ENCODE measurements around the gene SFSWAP.

DNA sequence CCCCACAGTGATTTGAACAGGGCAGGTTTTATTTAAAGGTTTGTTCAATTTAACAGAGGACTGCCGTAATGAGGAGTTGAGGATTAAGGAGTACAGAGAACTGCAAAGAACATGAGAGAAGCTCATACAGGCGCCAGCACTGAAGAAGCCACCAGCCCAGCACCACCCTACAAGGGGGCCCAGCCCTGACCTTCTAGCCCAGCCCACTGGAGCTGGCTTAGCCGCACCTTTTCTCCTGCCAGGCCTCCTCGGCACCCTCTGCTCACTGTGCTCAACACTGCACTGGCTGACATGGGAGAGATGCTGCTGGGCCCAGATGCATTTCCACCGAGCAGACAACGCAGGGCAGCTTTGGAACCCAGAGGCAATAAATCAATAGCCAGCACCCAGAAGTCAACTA lies 36.5 kb upstream of the SFSWAP start:
- TF ChIP-seq, protein P1, sequence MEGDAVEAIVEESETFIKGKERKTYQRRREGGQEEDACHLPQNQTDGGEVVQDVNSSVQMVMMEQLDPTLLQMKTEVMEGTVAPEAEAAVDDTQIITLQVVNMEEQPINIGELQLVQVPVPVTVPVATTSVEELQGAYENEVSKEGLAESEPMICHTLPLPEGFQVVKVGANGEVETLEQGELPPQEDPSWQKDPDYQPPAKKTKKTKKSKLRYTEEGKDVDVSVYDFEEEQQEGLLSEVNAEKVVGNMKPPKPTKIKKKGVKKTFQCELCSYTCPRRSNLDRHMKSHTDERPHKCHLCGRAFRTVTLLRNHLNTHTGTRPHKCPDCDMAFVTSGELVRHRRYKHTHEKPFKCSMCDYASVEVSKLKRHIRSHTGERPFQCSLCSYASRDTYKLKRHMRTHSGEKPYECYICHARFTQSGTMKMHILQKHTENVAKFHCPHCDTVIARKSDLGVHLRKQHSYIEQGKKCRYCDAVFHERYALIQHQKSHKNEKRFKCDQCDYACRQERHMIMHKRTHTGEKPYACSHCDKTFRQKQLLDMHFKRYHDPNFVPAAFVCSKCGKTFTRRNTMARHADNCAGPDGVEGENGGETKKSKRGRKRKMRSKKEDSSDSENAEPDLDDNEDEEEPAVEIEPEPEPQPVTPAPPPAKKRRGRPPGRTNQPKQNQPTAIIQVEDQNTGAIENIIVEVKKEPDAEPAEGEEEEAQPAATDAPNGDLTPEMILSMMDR (IDR thresholded peaks at IDR 0.05) = no peak
- TF ChIP-seq POLR2A (IDR thresholded peaks at IDR 0.05) = no peak
- TF ChIP-seq POLR2AphosphoS5 (IDR thresholded peaks at IDR 0.05; ENCODE audit: insufficient read depth in 1 of 2, low read depth in 1 of 2) = no peak
